ENCODE data around the gene PIK3R2.

DNA sequence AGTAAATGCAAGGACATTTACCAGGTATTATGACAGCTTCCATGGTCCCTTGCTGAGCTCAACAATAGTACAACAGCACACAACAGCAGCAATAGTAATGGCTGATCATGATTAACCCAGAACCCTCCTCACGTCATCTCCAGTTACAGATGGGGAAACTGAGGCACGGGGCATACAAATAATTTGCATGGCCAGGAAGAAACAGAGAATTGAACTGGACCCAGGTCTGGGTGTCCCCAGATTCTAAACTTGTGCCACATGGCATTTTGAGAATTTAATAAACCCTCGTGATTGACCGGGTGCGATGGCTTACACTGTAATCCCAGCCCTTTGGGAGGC, 48.2 kb upstream of the PIK3R2 start:
- TF ChIP-seq, protein P1, sequence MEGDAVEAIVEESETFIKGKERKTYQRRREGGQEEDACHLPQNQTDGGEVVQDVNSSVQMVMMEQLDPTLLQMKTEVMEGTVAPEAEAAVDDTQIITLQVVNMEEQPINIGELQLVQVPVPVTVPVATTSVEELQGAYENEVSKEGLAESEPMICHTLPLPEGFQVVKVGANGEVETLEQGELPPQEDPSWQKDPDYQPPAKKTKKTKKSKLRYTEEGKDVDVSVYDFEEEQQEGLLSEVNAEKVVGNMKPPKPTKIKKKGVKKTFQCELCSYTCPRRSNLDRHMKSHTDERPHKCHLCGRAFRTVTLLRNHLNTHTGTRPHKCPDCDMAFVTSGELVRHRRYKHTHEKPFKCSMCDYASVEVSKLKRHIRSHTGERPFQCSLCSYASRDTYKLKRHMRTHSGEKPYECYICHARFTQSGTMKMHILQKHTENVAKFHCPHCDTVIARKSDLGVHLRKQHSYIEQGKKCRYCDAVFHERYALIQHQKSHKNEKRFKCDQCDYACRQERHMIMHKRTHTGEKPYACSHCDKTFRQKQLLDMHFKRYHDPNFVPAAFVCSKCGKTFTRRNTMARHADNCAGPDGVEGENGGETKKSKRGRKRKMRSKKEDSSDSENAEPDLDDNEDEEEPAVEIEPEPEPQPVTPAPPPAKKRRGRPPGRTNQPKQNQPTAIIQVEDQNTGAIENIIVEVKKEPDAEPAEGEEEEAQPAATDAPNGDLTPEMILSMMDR (IDR thresholded peaks at IDR 0.05; ENCODE audit: insufficient read depth, low read length, poor library complexity, severe bottlenecking): no peak
- TF ChIP-seq EZH2phosphoT487 (conservative IDR thresholded peaks at IDR 0.05; ENCODE audit: low read length): no peak

Measured in SU-DHL-6 (cell line).